ENCODE measurements around the gene IBA57.

IBA57 gene

DNA sequence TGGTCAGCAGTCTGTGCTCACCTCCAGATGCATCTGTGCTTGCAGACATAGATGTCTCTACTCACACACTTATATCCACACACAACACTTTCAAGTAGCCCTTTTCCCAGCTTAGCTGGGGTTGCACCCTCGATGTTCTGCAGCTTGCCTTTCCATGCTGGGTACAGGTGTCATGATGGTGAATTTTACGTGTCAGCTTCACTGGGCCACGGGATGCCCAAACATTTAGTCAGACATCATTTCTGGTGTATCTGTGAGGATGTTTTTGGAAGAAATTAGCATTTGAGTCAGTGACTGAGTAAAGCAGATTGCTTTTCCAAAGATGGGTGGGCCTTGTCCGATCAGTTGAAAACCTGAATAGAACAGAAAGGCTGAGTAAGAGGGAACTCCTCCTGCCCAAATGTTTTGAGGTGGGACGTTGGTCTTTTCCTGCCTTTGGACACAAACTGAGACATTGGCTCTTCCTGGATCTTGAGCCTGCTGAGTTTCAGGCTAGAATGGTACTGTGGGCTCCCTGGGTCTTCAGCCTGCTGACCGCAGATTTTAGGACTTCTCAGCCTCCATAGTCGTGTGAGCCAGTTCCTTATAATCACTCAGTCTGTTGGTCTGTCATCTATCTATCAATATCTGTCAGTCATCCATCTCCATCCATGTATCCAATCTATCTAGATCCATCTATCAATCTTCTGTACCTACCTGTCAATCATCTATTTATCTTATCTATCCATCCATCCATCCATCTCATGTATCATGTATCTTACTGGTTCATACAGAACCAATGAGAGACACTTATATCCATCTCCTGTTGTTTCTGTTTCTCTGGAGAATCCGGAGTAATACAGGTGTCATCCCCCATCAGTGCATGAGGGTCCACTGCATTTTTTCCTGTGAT lies 29.6 kb downstream of the IBA57 start:
- DNase-seq, result no peak

GRCh38 chr1:228197555-228198147 lies 32.0 kb downstream of the IBA57 start:
- DNase-seq, result no peak

GRCh38 chr1:228198977-228199590 lies 33.5 kb downstream of the IBA57 start:
- DNase-seq, result no peak

DNA sequence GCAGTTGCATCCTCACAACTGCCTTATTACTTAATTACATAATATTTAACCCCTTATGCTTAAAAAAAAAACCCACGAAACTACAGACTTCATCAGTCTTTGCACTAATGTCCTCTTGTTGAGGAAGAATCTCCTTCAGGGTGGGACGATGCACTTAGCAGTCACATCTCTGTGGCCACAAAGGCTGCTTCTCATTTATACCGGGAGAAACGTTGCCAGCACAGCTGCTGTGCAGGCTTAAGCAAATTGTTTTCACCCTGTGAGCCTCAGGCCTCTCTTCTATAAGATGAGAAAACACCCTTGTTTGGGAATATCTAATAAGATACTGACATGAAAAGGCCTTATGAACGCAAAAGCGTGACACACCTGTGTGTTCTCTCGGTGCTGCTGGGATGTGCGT lies 39.4 kb downstream of the IBA57 start:
- no peak for DNase-seq

- no peak for DNase-seq
These were observed 40.2 kb downstream of the IBA57 start for GRCh38 chr1:228205526-228206436.

DNA sequence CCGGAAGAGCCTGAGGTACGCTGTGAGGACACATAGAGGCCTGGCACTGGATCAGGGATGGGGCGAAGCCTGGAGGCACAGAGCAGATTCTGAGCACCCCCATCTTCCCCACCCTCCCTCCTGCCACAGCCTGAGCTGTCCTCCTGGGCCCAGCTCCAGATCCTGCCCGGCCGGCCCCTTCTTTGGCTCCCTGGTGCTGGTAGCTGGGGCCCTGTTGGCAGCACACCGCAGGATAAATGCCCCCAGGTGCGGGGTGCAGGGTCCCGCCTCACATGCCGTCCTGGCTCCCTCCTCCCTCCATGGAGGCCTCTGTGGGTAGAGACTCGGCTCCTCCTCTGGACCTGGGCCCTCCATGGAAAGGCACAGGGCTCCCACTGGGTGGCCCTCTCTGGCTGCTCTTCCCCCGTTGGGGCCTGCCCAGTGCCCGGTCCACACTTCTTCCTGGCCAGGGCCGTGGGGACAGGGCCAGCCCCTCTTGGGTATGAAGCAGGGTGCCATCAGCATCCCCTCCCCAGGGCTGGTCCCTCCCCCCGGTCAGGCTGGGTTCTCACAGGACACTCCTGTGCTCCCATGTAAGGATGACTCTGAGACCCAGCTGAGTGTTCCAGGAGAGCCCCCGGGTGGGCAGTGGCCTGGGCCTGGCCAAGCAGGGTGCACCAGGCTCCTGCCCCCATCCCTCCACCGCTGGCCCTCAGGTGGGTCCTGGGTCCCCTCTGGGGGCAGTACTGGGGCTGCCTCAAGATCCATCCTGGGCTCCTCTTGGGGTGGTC lies 41.2 kb downstream of the IBA57 start:
- DNase-seq, result no peak

- DNase-seq, result no peak
These were observed 41.8 kb downstream of the IBA57 start for GRCh38 chr1:228207381-228207810.

DNA sequence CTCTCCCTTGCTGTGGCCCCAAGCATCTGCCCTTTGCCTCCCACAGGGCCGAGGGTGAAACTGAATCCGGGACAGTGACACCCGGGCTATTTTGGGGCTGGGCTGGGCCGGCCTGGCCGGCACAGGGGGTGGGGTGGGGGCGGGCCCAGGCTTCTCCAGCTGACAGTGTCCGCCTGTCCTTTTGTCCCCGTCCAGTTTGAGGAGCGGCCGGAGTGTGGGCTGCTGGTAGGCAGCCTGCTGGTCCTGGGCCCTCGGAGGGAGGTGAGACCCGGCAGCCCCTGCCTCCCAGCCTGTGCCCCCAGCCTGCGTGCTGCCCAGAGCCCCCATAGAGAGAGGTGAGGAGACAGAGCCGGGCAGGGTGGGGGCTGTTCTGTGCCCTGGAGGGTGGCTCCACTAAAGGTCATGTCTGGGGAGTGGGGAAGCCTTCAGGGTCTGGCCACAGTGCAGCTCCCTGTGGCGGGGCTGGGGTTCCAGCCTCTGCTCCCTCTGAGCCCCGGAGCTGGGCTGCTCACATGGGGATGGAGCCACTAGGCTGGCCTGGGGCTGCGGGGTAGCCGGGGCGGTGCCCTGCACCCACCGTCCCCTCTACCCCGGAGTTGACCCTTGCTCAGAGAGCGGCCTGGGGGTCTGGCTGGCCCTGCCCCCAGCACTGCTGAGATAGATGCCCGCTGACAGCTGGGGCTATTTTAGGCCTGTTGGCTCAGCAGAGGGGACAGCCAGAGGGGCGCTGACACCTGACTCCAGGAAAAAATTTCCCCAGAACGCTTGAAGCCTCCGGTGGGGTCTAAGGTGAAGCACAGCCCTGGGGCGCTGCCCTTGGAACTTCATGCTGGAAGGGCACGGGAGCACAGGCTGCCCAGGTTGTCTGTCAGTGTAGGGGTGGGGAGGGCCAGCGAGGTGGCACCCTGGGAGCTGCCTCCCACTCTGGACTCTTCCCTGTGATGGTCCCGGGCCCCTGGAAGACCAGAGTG lies 42.5 kb downstream of the IBA57 start, which contains the start of gene OBSCN:
OBSCN (plus strand) TSS at position 194 of the 971 bp plus-strand sequence. CDS start 3,740 bp downstream, outside the sequence.
- no peak for DNase-seq

DNA sequence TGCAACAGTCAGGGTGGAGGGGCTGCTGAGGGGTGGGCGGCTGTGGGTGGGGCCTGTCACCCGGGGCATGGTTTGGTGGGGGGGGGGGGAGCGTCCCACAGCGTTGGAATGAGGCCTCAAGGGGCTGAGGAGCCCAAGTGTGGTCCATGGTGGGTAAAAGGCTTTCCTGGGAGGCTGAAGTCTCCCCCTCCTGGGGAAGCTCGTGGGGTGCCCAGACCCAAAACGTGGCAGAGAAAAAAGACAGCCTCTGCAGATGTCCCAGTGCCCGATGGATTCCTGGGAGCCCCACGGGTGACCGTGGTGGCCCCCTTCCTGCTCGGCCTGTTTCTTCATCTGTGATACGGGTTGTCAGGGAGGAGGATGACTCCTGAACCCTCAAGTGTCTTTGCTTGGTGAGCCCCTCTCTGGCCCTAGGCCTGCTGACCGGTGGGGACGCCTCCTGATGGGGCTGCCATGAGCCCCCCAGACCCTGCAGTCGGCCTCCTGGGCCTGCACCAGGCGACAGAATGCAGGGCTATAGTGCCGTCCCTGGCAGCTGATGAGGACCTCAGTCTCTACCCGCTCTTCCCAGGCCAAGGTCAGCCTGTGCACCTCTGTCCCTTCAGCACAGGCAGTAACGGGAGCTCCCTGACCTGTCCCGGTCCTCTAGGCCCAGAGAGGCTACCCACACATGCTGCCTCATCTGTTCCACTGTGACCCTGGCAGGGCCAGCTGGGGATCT lies 43.4 kb downstream of the IBA57 start:
- no peak for DNase-seq

GRCh38 chr1:228209657-228210056 lies 44.1 kb downstream of the IBA57 start:
- DNase-seq, result no peak

- no peak for DNase-seq
These were observed 44.6 kb downstream of the IBA57 start for GRCh38 chr1:228210076-228210651.

- no peak for DNase-seq
These were observed 45.3 kb downstream of the IBA57 start for GRCh38 chr1:228210712-228211530.

DNA sequence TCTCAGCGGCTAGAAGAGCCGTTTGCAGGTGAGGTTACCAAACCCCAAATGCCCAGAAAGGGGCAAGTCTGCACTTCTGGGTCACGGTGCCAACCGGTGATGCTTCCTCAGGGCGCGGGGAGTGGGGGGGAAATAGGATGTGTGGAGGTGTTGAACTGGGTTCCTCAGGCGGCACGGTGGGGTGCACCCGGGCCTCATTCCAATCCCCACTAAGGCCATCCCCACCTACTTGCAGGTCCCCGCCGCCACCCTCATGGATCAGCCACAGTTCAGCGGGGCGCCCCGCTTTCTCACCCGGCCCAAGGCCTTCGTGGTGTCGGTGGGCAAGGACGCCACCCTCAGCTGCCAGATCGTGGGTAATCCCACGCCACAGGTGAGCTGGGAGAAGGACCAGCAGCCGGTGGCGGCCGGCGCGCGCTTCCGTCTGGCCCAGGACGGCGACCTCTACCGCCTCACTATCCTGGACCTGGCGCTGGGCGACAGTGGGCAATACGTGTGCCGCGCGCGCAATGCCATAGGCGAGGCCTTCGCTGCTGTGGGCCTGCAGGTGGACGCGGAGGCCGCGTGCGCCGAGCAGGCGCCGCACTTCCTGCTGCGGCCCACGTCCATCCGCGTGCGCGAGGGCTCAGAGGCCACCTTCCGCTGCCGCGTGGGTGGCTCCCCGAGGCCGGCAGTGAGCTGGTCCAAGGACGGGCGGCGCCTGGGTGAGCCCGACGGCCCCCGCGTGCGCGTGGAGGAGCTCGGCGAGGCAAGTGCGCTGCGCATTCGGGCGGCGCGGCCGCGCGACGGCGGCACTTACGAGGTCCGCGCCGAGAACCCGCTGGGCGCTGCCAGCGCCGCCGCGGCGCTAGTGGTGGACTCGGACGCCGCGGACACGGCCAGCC lies 46.2 kb downstream of the IBA57 start:
- DNase-seq, result no peak

GRCh38 chr1:228212415-228212965 lies 46.9 kb downstream of the IBA57 start:
- no peak for DNase-seq

- peak; percentile 84 for DNase-seq
These were observed 47.6 kb downstream of the IBA57 start for GRCh38 chr1:228212966-228213844.
